ENCODE results near the gene SEMA3C.

- TF ChIP-seq, protein P1, sequence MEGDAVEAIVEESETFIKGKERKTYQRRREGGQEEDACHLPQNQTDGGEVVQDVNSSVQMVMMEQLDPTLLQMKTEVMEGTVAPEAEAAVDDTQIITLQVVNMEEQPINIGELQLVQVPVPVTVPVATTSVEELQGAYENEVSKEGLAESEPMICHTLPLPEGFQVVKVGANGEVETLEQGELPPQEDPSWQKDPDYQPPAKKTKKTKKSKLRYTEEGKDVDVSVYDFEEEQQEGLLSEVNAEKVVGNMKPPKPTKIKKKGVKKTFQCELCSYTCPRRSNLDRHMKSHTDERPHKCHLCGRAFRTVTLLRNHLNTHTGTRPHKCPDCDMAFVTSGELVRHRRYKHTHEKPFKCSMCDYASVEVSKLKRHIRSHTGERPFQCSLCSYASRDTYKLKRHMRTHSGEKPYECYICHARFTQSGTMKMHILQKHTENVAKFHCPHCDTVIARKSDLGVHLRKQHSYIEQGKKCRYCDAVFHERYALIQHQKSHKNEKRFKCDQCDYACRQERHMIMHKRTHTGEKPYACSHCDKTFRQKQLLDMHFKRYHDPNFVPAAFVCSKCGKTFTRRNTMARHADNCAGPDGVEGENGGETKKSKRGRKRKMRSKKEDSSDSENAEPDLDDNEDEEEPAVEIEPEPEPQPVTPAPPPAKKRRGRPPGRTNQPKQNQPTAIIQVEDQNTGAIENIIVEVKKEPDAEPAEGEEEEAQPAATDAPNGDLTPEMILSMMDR (IDR thresholded peaks at IDR 0.05), result no peak
- TF ChIP-seq POLR2A (IDR thresholded peaks at IDR 0.05), result no peak
Observed at GRCh38 chr7:80764132-80764531, 154.7 kb downstream of the SEMA3C start.
